Activated naive CD4-positive, alpha-beta T cell treated with anti-CD3 and anti-CD28 coated beads, Interleukin-2, amount 10 ng/mL, durations not matched to agents 7 days and 5 days (primary cell): ENCODE data around the gene BTF3.

Source experiments
- CTCF ChIA-PET: fragments of 350-600 bp; sonication (Branson Sonifier 250); formaldehyde crosslinking; loops from one replicate; lab custom pipeline; 2021; ENCODE audit warnings: antibody characterized with exemption; lab: Charles Lee
- DNase-seq: peaks from one replicate; pipeline ENCODE4 v3.0.0-alpha.2; 2020
- H3K27ac Mint-ChIP-seq: one replicate; pipeline ENCODE4 v1.8.0; 2021; ENCODE audit warnings: mild to moderate bottlenecking, moderate library complexity, mixed read lengths
- H3K27me3 Mint-ChIP-seq: one replicate; pipeline ENCODE4 v1.8.0; 2021; ENCODE audit warnings: mild to moderate bottlenecking, mixed read lengths
- H3K36me3 Mint-ChIP-seq: one replicate; pipeline ENCODE4 v1.8.0; 2021; ENCODE audit warnings: mixed read lengths
- H3K4me1 Mint-ChIP-seq: one replicate; pipeline ENCODE4 v1.8.0; 2021; ENCODE audit warnings: mixed read lengths
- H3K4me3 Mint-ChIP-seq: one replicate; pipeline ENCODE4 v1.8.0; 2021; ENCODE audit warnings: mild to moderate bottlenecking, moderate library complexity, mixed read lengths
- H3K9me3 Mint-ChIP-seq: one replicate; pipeline ENCODE4 v1.8.0; 2021; ENCODE audit warnings: mixed read lengths

The BTF3 gene

DNA sequence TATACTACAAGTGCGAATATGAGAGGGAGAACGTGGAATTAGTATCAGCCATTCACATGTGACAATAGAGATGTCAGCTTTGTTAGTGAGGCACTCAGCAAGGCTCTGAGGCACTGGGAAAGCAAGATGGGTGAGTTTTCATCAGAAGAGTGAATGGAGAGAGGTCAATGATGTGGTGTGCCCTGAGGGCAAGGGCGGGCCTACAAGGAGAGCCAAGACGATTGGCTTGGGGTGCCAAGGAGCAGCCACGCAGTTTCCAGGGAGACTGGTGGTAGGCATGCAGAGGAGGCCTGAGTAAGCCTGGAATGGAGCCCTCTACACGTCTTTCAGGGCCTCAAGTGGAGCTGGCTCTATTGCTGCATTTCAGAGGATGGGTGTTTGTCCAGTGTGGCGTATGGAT is 24.7 kb downstream of the BTF3 start:
- DNase-seq, result no peak
- peaks cover 8% of the 10 kb centered on the region for H3K4me1 Mint-ChIP-seq

DNA sequence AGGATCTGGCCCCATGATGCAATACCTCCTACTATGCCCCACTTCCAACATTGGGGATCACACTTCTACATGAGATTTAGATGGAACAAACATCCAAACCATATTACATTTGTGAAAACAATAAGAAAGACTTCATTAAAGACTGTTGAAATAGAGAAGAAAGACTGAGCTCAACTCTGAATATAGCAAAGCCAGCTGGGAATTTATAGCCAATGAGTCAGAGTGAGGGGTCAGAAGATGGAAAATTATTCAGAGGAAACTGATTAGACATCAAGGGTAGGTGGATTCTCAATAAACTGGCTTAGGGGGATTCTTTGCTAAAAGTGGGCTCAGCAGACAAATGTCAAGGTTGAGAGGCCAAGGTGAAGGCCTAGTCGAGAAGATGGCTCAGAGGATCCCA is 25.6 kb downstream of the BTF3 start:
- Mint-ChIP-seq H3K4me3 (no peak overlapping the region), H3K4me1 (peaks cover 8% of the 10 kb centered on the region), H3K27me3 (peaks cover 25% of the 10 kb centered on the region), H3K36me3 (no peaks in the 10 kb centered on the region), H3K9me3 (no peaks in the 10 kb centered on the region), H3K27ac (no peak overlapping the region)
- CTCF ChIA-PET, result interaction anchor here (1.6 kb wide), 1 partner anchor 269 kb away, joined by 3 read pairs; no protein-coding TSS in a partner anchor
- DNase-seq, result no peak

More for the DNA sequence above, 24.7 kb downstream of the BTF3 start:
- Mint-ChIP-seq H3K36me3 (no peaks in the 10 kb centered on the region), H3K27ac (no peak overlapping the region), H3K27me3 (peaks cover 21% of the 10 kb centered on the region), H3K4me3 (no peak overlapping the region), H3K9me3 (no peaks in the 10 kb centered on the region)
- CTCF ChIA-PET, result interaction anchor here (1.6 to 4.3 kb wide), 2 partner anchors 13 to 270 kb away, joined by 3 to 51 read pairs; no protein-coding TSS in a partner anchor

GRCh38 chr5:73525606-73526203 is 27.5 kb downstream of the BTF3 start:
- CTCF ChIA-PET, result interaction anchor here (1.1 to 2.4 kb wide), 4 partner anchors 11 to 65 kb away, joined by 3 to 23 read pairs (median 4); no protein-coding TSS in a partner anchor

DNA sequence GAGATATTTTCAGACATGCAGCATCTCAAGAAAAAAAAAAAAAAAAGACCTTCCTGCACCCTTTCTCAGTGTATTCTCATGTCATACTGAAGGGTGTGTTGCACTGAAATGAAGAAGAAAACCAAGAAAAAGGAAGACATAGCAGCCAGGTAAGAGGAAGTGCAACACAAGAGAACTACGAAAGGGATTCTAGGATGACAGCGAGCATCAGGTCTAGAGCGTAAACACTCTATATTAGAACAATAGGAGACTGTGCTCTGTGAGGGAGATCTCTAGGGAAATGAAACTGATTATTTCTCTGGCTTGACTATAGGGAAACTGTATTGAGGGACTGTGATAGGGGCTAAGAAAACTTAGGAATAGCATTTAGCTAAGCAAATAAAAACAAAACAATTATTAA is 30.0 kb downstream of the BTF3 start:
- H3K36me3 Mint-ChIP-seq, result no peaks in the 10 kb centered on the region
- no peak overlapping the region for H3K27ac Mint-ChIP-seq
- peaks cover 40% of the 10 kb centered on the region for H3K27me3 Mint-ChIP-seq
- no peak for DNase-seq
- H3K4me1 Mint-ChIP-seq, result no peaks in the 10 kb centered on the region
- H3K9me3 Mint-ChIP-seq, result no peaks in the 10 kb centered on the region
- CTCF ChIA-PET, result no interaction called here
- no peak overlapping the region for H3K4me3 Mint-ChIP-seq

More at GRCh38 chr5:73525606-73526203, 27.5 kb downstream of the BTF3 start:
- no peak for DNase-seq
- no peak overlapping the region for H3K4me3 Mint-ChIP-seq
- H3K4me1 Mint-ChIP-seq, result no peaks in the 10 kb centered on the region
- H3K27me3 Mint-ChIP-seq, result peaks cover 26% of the 10 kb centered on the region
- H3K27ac Mint-ChIP-seq, result no peak overlapping the region
- H3K36me3 Mint-ChIP-seq, result no peaks in the 10 kb centered on the region
- no peaks in the 10 kb centered on the region for H3K9me3 Mint-ChIP-seq

- Mint-ChIP-seq H3K9me3 (no peaks in the 10 kb centered on the region), H3K36me3 (no peaks in the 10 kb centered on the region), H3K27me3 (peaks cover 44% of the 10 kb centered on the region), H3K4me1 (no peaks in the 10 kb centered on the region), H3K4me3 (no peak overlapping the region), H3K27ac (no peak overlapping the region)
- no peak for DNase-seq
- CTCF ChIA-PET, result no interaction called here
Measured at GRCh38 chr5:73529081-73529480, 30.8 kb downstream of the BTF3 start.

- Mint-ChIP-seq H3K27me3 (peaks cover 46% of the 10 kb centered on the region), H3K4me1 (no peaks in the 10 kb centered on the region), H3K4me3 (no peak overlapping the region), H3K9me3 (no peaks in the 10 kb centered on the region), H3K36me3 (no peaks in the 10 kb centered on the region), H3K27ac (no peak overlapping the region)
- CTCF ChIA-PET, result interaction anchor here (1.6 kb wide), 1 partner anchor 10 kb away, joined by 4 read pairs; no protein-coding TSS in a partner anchor
- no peak for DNase-seq
Measured at GRCh38 chr5:73531356-73531755, 33.1 kb downstream of the BTF3 start.

- Mint-ChIP-seq H3K4me1 (no peaks in the 10 kb centered on the region), H3K4me3 (no peak overlapping the region), H3K9me3 (no peaks in the 10 kb centered on the region), H3K27me3 (peaks cover 42% of the 10 kb centered on the region), H3K27ac (no peak overlapping the region), H3K36me3 (no peaks in the 10 kb centered on the region)
- no peak for DNase-seq
- CTCF ChIA-PET, result no interaction called here
Measured at GRCh38 chr5:73532195-73532594, 34.0 kb downstream of the BTF3 start.

GRCh38 chr5:73534011-73534644 is 35.9 kb downstream of the BTF3 start:
- peaks cover 36% of the 10 kb centered on the region for H3K27me3 Mint-ChIP-seq
- CTCF ChIA-PET, result interaction anchor here (3.9 to 4.9 kb wide), 2 partner anchors 13 to 16 kb away, joined by 22 to 51 read pairs; no protein-coding TSS in a partner anchor
- no peak overlapping the region for H3K27ac Mint-ChIP-seq
- no peaks in the 10 kb centered on the region for H3K36me3 Mint-ChIP-seq
- no peak for DNase-seq
- H3K4me3 Mint-ChIP-seq, result no peak overlapping the region
- no peaks in the 10 kb centered on the region for H3K4me1 Mint-ChIP-seq
- H3K9me3 Mint-ChIP-seq, result no peaks in the 10 kb centered on the region

- CTCF ChIA-PET, result interaction anchor here (1.0 to 4.9 kb wide), 4 partner anchors 9 to 82 kb away, joined by 4 to 51 read pairs (median 22); no protein-coding TSS in a partner anchor
- no peak overlapping the region for H3K4me3 Mint-ChIP-seq
- no peaks in the 10 kb centered on the region for H3K36me3 Mint-ChIP-seq
- H3K27ac Mint-ChIP-seq, result no peak overlapping the region
- no peaks in the 10 kb centered on the region for H3K4me1 Mint-ChIP-seq
- no peak for DNase-seq
- peaks cover 38% of the 10 kb centered on the region for H3K27me3 Mint-ChIP-seq
- H3K9me3 Mint-ChIP-seq, result no peaks in the 10 kb centered on the region
Measured at GRCh38 chr5:73534971-73535370, 36.7 kb downstream of the BTF3 start.

DNA sequence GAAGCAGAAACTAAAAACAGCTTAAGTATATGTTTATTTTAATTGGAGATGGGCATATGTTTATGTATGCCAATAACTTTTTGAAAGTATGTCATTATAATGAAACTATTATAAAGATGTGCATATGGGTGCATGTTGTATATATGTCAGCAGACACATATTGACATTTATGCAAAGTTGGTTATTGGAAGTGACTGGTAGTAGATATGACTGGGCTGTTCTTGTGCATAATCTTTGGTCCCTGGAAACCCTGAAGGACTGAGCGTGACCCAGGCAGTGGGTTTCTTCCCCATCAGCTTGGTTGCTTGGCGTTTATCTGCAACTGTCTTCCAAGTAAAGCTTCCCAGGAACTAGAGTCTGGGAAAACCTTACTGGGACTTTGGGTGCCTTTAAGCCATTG is 41.5 kb downstream of the BTF3 start:
- no peak overlapping the region for H3K4me3 Mint-ChIP-seq
- CTCF ChIA-PET, result interaction anchor here (1.1 kb wide), 1 partner anchor 19 kb away, joined by 3 read pairs; no protein-coding TSS in a partner anchor
- DNase-seq, result no peak
- H3K4me1 Mint-ChIP-seq, result peaks cover 12% of the 10 kb centered on the region
- no peaks in the 10 kb centered on the region for H3K9me3 Mint-ChIP-seq
- H3K36me3 Mint-ChIP-seq, result no peaks in the 10 kb centered on the region
- H3K27ac Mint-ChIP-seq, result no peak overlapping the region
- H3K27me3 Mint-ChIP-seq, result peaks cover 40% of the 10 kb centered on the region

DNA sequence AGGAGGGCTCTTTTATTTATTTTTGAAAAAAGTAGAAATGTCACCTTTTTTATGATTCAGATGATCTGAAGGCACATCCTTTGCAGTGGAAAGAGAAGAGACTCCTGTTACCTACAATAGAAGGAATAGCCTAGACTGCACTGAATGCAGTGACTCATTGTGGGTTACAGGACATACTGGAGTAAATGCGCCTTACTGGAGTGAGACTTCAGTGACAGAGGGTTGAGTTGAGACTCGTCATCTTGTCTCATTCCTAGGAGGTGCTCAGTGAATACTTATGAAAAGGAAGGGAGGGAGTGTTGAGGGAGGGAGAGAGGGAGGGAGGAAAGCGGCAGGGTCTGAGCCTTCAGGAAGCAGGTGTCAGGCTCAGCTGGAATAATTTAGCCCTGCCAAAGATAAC is 42.0 kb downstream of the BTF3 start:
- H3K4me3 Mint-ChIP-seq, result no peak overlapping the region
- H3K4me1 Mint-ChIP-seq, result peaks cover 12% of the 10 kb centered on the region
- no peaks in the 10 kb centered on the region for H3K9me3 Mint-ChIP-seq
- H3K27me3 Mint-ChIP-seq, result peaks cover 40% of the 10 kb centered on the region
- no peaks in the 10 kb centered on the region for H3K36me3 Mint-ChIP-seq
- H3K27ac Mint-ChIP-seq, result no peak overlapping the region
- DNase-seq, result no peak
- CTCF ChIA-PET, result no interaction called here

DNA sequence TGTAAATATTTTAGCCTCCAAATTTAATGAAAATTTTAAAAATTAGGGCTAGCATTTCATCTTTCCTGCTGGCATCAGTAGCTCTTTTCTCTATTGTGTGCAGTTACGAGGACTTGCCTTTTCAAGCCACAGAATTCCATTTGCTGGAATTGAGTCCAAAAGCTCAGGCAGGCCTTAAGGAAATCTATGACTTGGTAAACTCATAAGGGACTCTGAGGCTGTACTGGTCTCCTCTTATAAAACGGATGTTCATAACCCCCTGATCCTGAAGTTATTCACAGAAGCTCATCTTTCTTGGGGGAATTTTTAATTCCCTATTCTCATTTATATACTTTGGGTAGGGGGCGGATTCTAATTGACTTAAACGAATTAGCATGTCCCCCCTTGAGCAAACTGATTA is 43.8 kb downstream of the BTF3 start:
- Mint-ChIP-seq H3K4me1 (peaks cover 12% of the 10 kb centered on the region), H3K9me3 (no peaks in the 10 kb centered on the region), H3K4me3 (no peak overlapping the region), H3K27me3 (peaks cover 40% of the 10 kb centered on the region), H3K36me3 (no peaks in the 10 kb centered on the region), H3K27ac (no peak overlapping the region)
- CTCF ChIA-PET, result interaction anchor here (1.6 kb wide), 1 partner anchor 17 kb away, joined by 3 read pairs; no protein-coding TSS in a partner anchor
- DNase-seq, result no peak

DNA sequence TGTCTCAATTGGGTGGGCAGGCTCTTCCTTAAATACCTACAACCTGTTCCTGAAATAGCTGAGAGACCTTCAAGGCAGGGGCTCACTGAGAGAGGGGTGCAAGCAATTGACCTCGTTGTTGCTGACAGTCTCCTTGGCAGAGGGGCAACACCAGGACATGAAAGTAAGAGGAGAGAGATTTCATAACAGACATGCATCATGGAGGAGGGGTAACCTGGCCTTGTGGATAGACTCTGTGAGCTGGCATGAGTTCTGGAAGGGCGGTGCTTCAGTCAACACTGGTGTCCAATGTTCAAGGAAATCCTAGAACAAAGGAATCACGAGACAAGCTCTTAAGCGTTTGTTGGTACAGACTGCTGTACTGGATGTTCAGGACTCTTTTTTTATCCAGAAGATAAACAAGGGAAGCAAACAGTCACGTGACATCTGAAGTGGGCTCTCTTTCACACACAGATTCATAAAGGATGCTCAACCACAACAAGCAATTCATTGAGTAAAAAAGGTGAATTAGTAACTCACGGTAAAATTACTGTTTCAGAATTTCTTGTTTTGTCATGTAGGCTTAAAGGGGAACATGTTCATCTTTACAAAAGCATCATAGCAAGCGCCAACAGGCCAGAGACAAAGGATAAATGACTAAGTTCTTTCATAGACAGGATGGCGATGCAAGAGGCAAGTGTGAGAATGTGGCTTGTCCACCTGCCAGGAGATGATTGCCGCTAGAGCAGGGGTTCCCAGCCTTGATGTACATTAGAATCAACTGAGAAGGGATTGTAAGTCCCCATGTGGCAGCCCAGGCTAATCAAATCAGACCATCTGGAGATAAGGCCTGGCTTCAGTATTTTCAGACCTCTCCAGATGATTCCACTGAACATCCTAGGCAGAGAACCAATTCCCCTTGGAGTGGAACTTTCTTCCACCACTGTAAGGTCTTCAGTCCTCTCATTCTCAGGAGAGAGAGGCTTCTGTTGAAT is 46.5 kb downstream of the BTF3 start:
- DNase-seq, result no peak
- H3K9me3 Mint-ChIP-seq, result no peaks in the 10 kb centered on the region
- peaks cover 30% of the 10 kb centered on the region for H3K27me3 Mint-ChIP-seq
- CTCF ChIA-PET, result no interaction called here
- H3K4me3 Mint-ChIP-seq, result no peak overlapping the region
- H3K4me1 Mint-ChIP-seq, result peaks cover 12% of the 10 kb centered on the region
- no peaks in the 10 kb centered on the region for H3K36me3 Mint-ChIP-seq
- no peak overlapping the region for H3K27ac Mint-ChIP-seq

DNA sequence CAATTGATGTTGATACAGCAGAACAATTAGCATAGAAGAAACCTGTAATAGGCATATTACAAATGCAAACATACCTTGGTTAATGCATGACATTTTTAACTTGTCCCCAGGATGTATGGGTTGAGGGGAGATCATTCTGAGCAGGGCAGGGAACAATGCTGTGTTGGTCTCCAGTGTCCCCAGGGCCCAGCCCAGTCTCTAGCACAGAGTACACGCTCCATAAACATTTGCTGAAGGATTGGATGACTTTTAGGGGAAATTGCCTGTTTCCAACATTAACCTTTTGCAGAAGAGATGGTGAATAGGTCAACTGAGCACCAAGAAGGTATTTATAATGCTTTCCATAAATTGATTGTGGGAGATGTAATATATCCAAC is 47.1 kb downstream of the BTF3 start:
- no peaks in the 10 kb centered on the region for H3K9me3 Mint-ChIP-seq
- peaks cover 24% of the 10 kb centered on the region for H3K27me3 Mint-ChIP-seq
- H3K36me3 Mint-ChIP-seq, result no peaks in the 10 kb centered on the region
- H3K4me3 Mint-ChIP-seq, result no peak overlapping the region
- CTCF ChIA-PET, result no interaction called here
- H3K27ac Mint-ChIP-seq, result no peak overlapping the region
- no peak for DNase-seq
- H3K4me1 Mint-ChIP-seq, result peaks cover 9% of the 10 kb centered on the region
